HepG2 (cell line): ENCODE data around the gene ERRFI1. TPM values are rescaled to one million over a fixed set of nuclear protein-coding genes. Genes with fewer than 3 reads are reported as not detected.
A peak's percentile ranks its signal among the peaks of the same experiment; 100 is the strongest.

Experiments
- CAMTA2 ChIP-seq: sonication (generic); formaldehyde crosslinking; IDR thresholded peaks from 2 replicates; pipeline ENCODE4 v1.4.0; 2020; ENCODE audit warnings: mild to moderate bottlenecking, missing genetic modification reagents, borderline replicate concordance
- SRF ChIP-seq: IDR thresholded peaks from 2 replicates; pipeline ENCODE4 v1.6.1; 2011; ENCODE audit warnings: mild to moderate bottlenecking, low read depth, low read length, moderate library complexity
- ZC3H13 ChIP-seq: sonication (generic); formaldehyde crosslinking; IDR thresholded peaks from 2 replicates; pipeline ENCODE4 v1.8.1; 2023; ENCODE audit warnings: mild to moderate bottlenecking, missing genetic modification reagents, moderate library complexity
- ZFP82 ChIP-seq: sonication (generic); formaldehyde crosslinking; IDR thresholded peaks from 2 replicates; pipeline ENCODE4 v1.5.1; 2020; ENCODE audit warnings: mild to moderate bottlenecking, missing genetic modification reagents, borderline replicate concordance
- polyA plus RNA-seq, 8 experiments: library from polyadenylated mRNA; depleted of rRNA in 3 of 8; stranded (reverse) in 7 of 8; unstranded in 1 of 8; fragments of >200 nt; fragmentation: Illumina TruSeq in 4 of 8; extraction: Trizol in 4 of 8; gene quantifications; 2 replicates each; pipeline versions ENCODE4 v1.2.1 to v1.2.3, GENCODE V29; 2011 to 2016; ENCODE audit warnings: low read depth in 4 of 8, missing spikeins in 1 of 8, mixed read lengths in 1 of 8; ENCODE audit not compliant: insufficient read depth in 1 of 8
- total RNA-seq, 5 experiments: library from RNA; depleted of rRNA; stranded (reverse); fragments of >200 nt; fragmentation: Illumina TruSeq; extraction: Trizol; gene quantifications; 2 replicates each; pipeline ENCODE4 v1.2.3, GENCODE V29; 2016; ENCODE audit warnings: low read depth in 1 of 5
- TF ChIP-seq, protein P1 (sequence below): sonication (generic); IDR thresholded peaks from 2 replicates; pipeline ENCODE4 v1.6.1; 2016; ENCODE audit warnings: low read depth, borderline replicate concordance
- TF ChIP-seq, protein P2 (sequence below): sonication (generic); formaldehyde crosslinking; IDR thresholded peaks from 2 replicates; pipeline ENCODE4 v1.9.0; 2021; ENCODE audit warnings: mild to moderate bottlenecking, missing genetic modification reagents
- TF ChIP-seq, protein P3 (sequence below): sonication (generic); formaldehyde crosslinking; IDR thresholded peaks from 2 replicates; pipeline ENCODE4 v1.5.1; 2020; ENCODE audit warnings: missing genetic modification reagents, mild to moderate bottlenecking, borderline replicate concordance

Gene ERRFI1
- total and polyA plus RNA-seq, 2 of the 13 experiments (the other 11 are each of a cell fraction or from before 2014, with no cell fraction given) = 84.4 to 753 TPM

DNA sequence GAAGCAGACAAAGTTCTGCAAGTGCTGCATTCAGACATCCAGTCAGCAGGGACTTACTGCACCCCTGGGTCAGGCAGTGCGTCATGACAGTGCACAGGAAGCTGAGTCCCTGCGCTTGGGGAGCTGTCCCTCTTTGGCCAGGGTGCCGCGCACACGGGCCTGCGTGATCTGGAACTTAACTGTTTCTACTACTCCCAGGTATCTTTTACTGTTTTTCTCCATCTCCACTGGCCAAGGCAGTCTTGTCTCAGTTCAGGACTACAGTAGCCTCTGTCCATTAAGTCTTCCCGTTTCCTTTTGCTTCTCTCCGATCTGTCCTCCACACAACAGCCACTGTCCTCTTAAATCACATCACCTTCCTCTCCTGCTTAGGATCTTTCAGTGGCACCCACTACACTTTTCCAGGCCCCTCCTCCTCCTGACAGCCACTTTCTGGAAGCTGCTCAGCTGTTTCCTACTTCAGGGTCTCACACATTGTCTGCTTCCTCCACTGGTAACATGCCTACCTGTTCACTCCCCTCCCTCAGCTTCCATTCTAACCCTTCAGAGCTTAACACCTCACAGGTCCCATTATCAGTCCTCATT lies 15.9 kb downstream of the ERRFI1 start (continued):
- TF ChIP-seq, protein P1, sequence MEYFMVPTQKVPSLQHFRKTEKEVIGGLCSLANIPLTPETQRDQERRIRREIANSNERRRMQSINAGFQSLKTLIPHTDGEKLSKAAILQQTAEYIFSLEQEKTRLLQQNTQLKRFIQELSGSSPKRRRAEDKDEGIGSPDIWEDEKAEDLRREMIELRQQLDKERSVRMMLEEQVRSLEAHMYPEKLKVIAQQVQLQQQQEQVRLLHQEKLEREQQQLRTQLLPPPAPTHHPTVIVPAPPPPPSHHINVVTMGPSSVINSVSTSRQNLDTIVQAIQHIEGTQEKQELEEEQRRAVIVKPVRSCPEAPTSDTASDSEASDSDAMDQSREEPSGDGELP = peak; percentile 54; the same call in 1 of the 2 replicates
- no peak for TF ChIP-seq ZFP82
- TF ChIP-seq, protein P2, sequence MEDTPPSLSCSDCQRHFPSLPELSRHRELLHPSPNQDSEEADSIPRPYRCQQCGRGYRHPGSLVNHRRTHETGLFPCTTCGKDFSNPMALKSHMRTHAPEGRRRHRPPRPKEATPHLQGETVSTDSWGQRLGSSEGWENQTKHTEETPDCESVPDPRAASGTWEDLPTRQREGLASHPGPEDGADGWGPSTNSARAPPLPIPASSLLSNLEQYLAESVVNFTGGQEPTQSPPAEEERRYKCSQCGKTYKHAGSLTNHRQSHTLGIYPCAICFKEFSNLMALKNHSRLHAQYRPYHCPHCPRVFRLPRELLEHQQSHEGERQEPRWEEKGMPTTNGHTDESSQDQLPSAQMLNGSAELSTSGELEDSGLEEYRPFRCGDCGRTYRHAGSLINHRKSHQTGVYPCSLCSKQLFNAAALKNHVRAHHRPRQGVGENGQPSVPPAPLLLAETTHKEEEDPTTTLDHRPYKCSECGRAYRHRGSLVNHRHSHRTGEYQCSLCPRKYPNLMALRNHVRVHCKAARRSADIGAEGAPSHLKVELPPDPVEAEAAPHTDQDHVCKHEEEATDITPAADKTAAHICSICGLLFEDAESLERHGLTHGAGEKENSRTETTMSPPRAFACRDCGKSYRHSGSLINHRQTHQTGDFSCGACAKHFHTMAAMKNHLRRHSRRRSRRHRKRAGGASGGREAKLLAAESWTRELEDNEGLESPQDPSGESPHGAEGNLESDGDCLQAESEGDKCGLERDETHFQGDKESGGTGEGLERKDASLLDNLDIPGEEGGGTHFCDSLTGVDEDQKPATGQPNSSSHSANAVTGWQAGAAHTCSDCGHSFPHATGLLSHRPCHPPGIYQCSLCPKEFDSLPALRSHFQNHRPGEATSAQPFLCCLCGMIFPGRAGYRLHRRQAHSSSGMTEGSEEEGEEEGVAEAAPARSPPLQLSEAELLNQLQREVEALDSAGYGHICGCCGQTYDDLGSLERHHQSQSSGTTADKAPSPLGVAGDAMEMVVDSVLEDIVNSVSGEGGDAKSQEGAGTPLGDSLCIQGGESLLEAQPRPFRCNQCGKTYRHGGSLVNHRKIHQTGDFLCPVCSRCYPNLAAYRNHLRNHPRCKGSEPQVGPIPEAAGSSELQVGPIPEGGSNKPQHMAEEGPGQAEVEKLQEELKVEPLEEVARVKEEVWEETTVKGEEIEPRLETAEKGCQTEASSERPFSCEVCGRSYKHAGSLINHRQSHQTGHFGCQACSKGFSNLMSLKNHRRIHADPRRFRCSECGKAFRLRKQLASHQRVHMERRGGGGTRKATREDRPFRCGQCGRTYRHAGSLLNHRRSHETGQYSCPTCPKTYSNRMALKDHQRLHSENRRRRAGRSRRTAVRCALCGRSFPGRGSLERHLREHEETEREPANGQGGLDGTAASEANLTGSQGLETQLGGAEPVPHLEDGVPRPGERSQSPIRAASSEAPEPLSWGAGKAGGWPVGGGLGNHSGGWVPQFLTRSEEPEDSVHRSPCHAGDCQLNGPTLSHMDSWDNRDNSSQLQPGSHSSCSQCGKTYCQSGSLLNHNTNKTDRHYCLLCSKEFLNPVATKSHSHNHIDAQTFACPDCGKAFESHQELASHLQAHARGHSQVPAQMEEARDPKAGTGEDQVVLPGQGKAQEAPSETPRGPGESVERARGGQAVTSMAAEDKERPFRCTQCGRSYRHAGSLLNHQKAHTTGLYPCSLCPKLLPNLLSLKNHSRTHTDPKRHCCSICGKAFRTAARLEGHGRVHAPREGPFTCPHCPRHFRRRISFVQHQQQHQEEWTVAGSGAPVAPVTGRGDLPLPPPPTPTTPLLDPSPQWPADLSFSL (CRISPR knock-in tag) = 0 out of 2 replicates have a peak, but pooled peaks have one; percentile 22
- no peak for TF ChIP-seq CAMTA2 (CRISPR knock-in tag)
- TF ChIP-seq SRF = no peak
- TF ChIP-seq ZC3H13 (CRISPR knock-in tag) = peak; percentile 82; the same call in 1 of the 2 replicates
- TF ChIP-seq, protein P3, sequence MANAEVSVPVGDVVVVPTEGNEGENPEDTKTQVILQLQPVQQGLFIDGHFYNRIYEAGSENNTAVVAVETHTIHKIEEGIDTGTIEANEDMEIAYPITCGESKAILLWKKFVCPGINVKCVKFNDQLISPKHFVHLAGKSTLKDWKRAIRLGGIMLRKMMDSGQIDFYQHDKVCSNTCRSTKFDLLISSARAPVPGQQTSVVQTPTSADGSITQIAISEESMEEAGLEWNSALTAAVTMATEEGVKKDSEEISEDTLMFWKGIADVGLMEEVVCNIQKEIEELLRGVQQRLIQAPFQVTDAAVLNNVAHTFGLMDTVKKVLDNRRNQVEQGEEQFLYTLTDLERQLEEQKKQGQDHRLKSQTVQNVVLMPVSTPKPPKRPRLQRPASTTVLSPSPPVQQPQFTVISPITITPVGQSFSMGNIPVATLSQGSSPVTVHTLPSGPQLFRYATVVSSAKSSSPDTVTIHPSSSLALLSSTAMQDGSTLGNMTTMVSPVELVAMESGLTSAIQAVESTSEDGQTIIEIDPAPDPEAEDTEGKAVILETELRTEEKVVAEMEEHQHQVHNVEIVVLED (CRISPR knock-in tag) = no peak
